Measurements from ENCODE around the gene MORN1. TPM values are rescaled to one million over a fixed set of nuclear protein-coding genes. Genes with fewer than 3 reads are reported as not detected.

The MORN1 gene
- total and polyA plus RNA-seq, 9 donors = 4.3 to 9.3 (median 7.5) TPM

DNA sequence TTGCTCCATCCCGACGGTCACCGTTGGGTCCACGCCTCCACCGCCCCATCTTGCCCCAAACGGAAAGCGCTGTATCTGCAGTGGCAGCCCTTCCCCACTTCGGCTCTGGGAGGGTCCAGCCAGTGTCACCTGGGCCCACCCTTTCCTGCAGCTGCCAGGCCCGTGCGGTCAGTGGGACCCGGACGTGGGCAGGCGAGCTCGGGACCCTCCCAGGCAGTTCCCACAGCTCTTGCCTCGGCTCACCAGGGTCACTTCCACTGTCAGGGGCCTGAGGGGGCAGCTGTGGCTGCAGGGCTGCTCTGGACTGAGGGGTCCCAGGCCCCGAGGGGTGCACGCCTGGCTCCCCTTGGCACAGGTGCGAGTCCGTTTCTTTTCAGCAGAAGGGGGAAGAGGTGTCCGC is 82.5 kb downstream of the MORN1 start:
- H3K4me1 ChIP-seq (ENCODE audit: control insufficient read depth, insufficient read depth, low read length) = peaks cover 71% of the 10 kb centered on the region
- peaks cover 59% of the 10 kb centered on the region for H3K36me3 ChIP-seq (ENCODE audit: control insufficient read depth, insufficient read depth, low read length)
- no peak overlapping the region for H3K27ac ChIP-seq (ENCODE audit: low read length)
- no peak for DNase-seq
- H3K4me3 ChIP-seq (ENCODE audit: low read length) = no peak overlapping the region
- H3K27me3 ChIP-seq (ENCODE audit: control insufficient read depth, insufficient read depth, low read length) = no peaks in the 10 kb centered on the region
- no peaks in the 10 kb centered on the region for H3K9me3 ChIP-seq (replicated peaks; ENCODE audit: control insufficient read depth, low read depth, low read length)
- 84% methylated on average over 19 of the region's 20 CpGs for WGBS (ENCODE audit: insufficient coverage)

DNA sequence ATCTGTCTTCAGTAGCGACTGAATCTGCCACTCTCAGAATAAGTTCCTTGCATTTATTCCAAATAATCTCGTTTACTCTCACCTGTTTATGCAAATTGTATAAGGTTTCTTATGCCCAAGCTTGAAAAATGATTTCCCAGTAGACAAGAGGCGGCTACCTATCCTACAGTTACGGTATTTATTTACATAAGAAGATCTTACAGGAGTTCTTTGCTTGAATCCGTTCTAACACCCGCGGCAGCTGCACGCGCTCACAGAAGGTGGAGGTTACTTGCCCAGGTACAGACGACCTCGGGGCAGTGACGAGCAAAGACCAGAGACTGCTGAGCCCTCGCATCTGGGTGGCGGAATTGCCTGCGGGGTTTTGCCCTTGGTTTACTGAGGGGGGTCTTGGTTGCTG is 83.4 kb downstream of the MORN1 start:
- H3K4me1 ChIP-seq (ENCODE audit: control insufficient read depth, insufficient read depth, low read length) = peaks cover 62% of the 10 kb centered on the region
- H3K4me3 ChIP-seq (ENCODE audit: low read length) = no peak overlapping the region
- DNase-seq = no peak
- H3K36me3 ChIP-seq (ENCODE audit: control insufficient read depth, insufficient read depth, low read length) = peaks cover 68% of the 10 kb centered on the region
- 88% methylated on average over 8 of the region's 15 CpGs for WGBS (ENCODE audit: insufficient coverage)
- no peaks in the 10 kb centered on the region for H3K9me3 ChIP-seq (replicated peaks; ENCODE audit: control insufficient read depth, low read depth, low read length)
- H3K27me3 ChIP-seq (ENCODE audit: control insufficient read depth, insufficient read depth, low read length) = no peaks in the 10 kb centered on the region
- no peak overlapping the region for H3K27ac ChIP-seq (ENCODE audit: low read length)

DNA sequence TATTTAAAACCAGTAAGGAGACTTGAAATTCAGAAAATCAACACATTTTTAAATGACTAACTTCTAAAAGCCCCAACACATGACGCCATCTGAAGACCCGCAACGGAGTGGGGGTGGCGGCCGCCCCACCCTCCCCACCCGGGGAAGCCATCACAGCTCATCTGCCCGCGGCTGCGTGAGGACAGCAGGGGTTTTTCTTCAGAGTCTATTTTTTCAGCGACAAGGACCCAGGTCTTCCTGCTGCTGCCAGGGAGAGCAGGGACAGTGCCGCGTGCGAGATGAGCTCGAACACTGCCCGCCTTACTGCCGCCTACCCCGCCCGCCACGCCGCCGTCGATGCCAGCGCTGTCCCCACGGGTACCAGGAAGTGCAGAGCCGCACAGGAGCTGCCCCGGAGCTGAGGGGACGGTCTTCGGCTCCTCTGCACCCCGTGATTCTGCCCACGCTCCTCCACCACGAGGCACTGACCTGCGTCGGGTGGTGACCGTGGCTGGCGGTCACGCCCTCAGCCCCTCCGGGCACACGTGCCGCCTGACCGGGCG is 84.2 kb downstream of the MORN1 start:
- H3K9me3 ChIP-seq (replicated peaks; ENCODE audit: control insufficient read depth, low read depth, low read length) = no peaks in the 10 kb centered on the region
- H3K36me3 ChIP-seq (ENCODE audit: control insufficient read depth, insufficient read depth, low read length) = peaks cover 68% of the 10 kb centered on the region
- WGBS (ENCODE audit: insufficient coverage) = 93% methylated on average over 40 of the region's 41 CpGs
- H3K4me1 ChIP-seq (ENCODE audit: control insufficient read depth, insufficient read depth, low read length) = peaks cover 60% of the 10 kb centered on the region
- no peak overlapping the region for H3K27ac ChIP-seq (ENCODE audit: low read length)
- no peak for DNase-seq
- H3K27me3 ChIP-seq (ENCODE audit: control insufficient read depth, insufficient read depth, low read length) = no peaks in the 10 kb centered on the region
- H3K4me3 ChIP-seq (ENCODE audit: low read length) = no peak overlapping the region

DNA sequence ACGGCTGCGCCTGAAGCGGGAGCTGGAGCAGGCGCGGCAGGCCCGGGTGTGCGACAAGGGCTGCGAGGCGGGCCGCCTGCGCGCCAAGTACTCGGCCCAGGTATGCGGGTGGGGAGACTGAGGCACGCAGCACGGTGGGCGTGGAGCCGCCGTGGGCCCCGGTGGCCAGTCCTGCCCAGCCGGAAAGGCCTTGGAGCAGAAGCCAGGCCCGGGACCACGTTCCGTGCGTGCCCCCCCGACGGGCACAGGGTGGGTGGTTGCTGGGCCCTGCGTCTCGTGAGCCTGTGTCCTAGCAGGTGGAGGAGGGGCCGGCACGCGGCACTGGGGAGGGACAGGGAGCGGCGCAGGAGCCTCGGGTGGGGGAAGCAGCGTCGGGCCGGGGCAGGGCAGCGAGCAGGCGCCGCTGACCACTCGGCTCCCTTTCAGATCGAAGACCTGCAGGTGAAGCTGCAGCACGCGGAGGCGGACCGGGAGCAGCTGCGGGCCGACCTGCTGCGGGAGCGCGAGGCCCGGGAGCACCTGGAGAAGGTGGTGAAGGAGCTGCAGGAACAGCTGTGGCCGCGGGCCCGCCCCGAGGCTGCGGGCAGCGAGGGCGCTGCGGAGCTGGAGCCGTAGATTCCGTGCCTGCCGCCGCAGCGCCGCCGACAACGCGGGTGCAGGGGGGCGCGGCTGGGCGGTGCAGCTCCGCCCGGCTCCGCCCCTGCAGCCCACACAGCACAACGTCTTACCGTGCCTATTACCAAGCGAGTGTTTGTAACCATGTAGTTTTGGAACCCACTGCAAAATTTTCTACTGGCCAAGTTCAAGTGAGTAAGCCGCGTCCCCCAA is 85.0 kb downstream of the MORN1 start:
- Histone ChIP-seq H3K27ac (ENCODE audit: low read length) (peak overlapping the region; percentile 72), H3K4me1 (ENCODE audit: control insufficient read depth, insufficient read depth, low read length) (peaks cover 60% of the 10 kb centered on the region), H3K27me3 (ENCODE audit: control insufficient read depth, insufficient read depth, low read length) (no peaks in the 10 kb centered on the region), H3K9me3 (replicated peaks; ENCODE audit: control insufficient read depth, low read depth, low read length) (no peaks in the 10 kb centered on the region), H3K4me3 (ENCODE audit: low read length) (no peak overlapping the region), H3K36me3 (ENCODE audit: control insufficient read depth, insufficient read depth, low read length) (peaks cover 71% of the 10 kb centered on the region)
- DNase-seq = no peak
- 66% methylated on average over 75 of the region's 81 CpGs for WGBS (ENCODE audit: insufficient coverage)

DNA sequence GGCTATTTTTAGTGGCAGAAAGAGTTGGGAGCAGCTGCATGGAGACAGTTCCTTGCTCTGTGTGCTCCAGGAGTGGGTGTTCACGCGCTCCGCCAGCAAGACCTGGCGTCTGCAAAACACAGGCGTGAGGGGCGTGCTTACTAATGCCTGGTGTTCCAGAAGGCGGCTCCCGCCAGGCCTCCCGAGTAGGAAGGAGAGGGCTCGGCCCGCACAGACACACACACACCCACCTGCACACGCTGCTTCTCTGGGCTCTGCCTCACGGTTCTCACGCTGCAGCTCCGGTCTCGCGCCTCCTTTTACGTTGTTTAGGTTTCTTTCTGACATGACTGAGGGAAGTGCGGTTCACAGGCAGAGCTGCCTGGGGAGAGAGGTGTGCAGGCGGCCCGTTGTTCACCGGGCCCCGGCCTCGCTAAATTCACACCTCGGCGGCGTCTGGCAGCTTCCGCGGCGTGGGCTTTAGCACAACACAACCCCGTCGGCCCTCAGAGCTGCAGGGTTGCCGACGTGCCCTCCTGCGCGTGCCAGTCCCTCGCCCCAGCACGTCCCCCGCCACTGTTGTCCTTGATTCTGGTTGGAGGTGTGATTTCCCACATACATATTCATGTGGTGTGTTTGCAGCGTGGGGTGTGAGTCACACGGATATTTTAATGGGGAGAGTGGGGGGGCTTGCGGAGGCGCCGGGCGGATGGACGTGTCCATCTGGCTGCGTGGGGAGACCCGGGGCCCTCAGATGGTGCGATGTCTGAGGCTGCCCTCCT is 86.3 kb downstream of the MORN1 start:
- H3K27ac ChIP-seq (ENCODE audit: low read length) = peak overlapping the region; percentile 72
- WGBS (ENCODE audit: insufficient coverage) = 55% methylated on average over 23 of the region's 49 CpGs
- H3K9me3 ChIP-seq (replicated peaks; ENCODE audit: control insufficient read depth, low read depth, low read length) = no peaks in the 10 kb centered on the region
- no peaks in the 10 kb centered on the region for H3K27me3 ChIP-seq (ENCODE audit: control insufficient read depth, insufficient read depth, low read length)
- DNase-seq = peak; percentile 89
- H3K36me3 ChIP-seq (ENCODE audit: control insufficient read depth, insufficient read depth, low read length) = peaks cover 63% of the 10 kb centered on the region
- H3K4me1 ChIP-seq (ENCODE audit: control insufficient read depth, insufficient read depth, low read length) = peaks cover 60% of the 10 kb centered on the region
- H3K4me3 ChIP-seq (ENCODE audit: low read length) = no peak overlapping the region

DNA sequence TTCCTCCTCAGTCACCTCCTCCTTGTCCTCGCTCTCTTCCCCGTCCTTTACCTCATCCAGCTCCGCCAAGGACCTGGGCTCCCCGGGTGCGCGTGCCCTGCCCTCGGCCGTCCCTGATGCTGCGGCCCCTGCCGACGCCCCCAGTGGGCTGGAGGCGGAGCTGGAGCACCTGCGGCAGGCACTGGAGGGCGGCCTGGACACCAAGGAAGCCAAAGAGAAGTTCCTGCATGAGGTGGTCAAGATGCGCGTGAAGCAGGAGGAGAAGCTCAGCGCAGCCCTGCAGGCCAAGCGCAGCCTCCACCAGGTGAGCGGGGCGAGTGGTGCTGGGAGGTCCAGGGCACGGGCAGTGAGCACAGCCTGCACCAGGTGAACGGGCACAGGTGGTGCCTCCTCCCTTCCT is 87.1 kb downstream of the MORN1 start:
- Histone ChIP-seq H3K9me3 (replicated peaks; ENCODE audit: control insufficient read depth, low read depth, low read length) (no peaks in the 10 kb centered on the region), H3K36me3 (ENCODE audit: control insufficient read depth, insufficient read depth, low read length) (peaks cover 62% of the 10 kb centered on the region), H3K27me3 (ENCODE audit: control insufficient read depth, insufficient read depth, low read length) (no peaks in the 10 kb centered on the region), H3K4me3 (ENCODE audit: low read length) (no peak overlapping the region), H3K4me1 (ENCODE audit: control insufficient read depth, insufficient read depth, low read length) (peaks cover 66% of the 10 kb centered on the region), H3K27ac (ENCODE audit: low read length) (peak overlapping the region; percentile 69)
- no peak for DNase-seq
- 82% methylated on average over 22 of the region's 22 CpGs for WGBS (ENCODE audit: insufficient coverage)

DNA sequence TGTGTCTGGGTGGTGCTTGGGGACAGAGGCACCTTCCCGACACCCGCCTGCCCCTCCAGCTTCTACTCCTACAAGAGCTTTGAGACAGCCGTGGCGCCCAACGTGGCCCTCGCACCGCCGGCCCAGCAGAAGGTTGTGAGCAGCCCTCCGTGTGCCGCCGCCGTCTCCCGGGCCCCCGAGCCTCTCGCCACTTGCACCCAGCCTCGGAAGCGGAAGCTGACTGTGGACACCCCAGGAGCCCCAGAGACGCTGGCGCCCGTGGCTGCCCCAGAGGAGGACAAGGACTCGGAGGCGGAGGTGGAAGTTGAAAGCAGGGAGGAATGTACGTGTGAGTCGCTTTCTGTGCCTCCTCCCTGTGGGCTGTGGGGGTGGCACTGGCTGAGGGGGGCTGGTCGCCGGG is 87.6 kb downstream of the MORN1 start:
- WGBS (ENCODE audit: insufficient coverage) = 93% methylated on average over 17 of the region's 26 CpGs
- Histone ChIP-seq H3K27me3 (ENCODE audit: control insufficient read depth, insufficient read depth, low read length) (no peaks in the 10 kb centered on the region), H3K9me3 (replicated peaks; ENCODE audit: control insufficient read depth, low read depth, low read length) (no peaks in the 10 kb centered on the region), H3K4me3 (ENCODE audit: low read length) (no peak overlapping the region), H3K4me1 (ENCODE audit: control insufficient read depth, insufficient read depth, low read length) (peaks cover 71% of the 10 kb centered on the region), H3K27ac (ENCODE audit: low read length) (no peak overlapping the region), H3K36me3 (ENCODE audit: control insufficient read depth, insufficient read depth, low read length) (peaks cover 57% of the 10 kb centered on the region)
- DNase-seq = no peak

DNA sequence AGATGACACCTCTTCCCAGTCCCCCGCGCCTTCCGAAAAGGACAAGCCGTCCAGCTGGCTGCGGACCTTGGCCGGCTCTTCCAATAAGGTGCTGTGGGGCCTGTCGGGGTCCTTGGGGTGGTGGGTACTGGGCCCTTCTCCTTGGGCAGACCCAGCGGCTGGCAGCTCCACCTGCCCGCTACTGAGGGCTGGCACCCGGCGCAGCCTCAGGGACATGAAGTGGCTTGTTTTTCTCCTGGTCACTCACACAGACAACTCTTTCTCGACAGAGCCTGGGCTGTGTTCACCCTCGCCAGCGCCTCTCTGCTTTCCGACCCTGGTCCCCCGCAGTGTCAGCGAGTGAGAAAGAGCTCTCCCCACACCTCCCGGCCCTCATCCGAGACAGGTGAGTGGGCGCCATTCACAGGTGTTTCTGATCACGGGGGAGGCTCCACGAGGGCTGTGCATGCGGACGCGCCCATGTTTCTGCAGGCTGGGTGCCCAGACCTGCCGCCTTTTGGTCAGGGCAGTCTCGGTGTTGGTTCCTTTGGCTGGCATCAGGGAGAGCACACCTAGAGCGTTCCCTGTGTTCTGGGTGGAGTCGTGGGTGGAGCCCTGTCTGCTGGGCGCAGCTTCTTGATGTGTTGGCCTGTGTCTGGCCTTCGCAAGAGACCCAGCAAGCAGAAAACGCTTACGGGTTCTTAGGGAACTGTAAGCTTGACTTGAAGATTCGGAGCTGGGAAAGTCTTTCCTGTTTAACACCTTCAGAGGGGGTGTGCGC is 88.2 kb downstream of the MORN1 start:
- 80% methylated on average over 27 of the region's 35 CpGs for WGBS (ENCODE audit: insufficient coverage)
- peaks cover 52% of the 10 kb centered on the region for H3K36me3 ChIP-seq (ENCODE audit: control insufficient read depth, insufficient read depth, low read length)

DNA sequence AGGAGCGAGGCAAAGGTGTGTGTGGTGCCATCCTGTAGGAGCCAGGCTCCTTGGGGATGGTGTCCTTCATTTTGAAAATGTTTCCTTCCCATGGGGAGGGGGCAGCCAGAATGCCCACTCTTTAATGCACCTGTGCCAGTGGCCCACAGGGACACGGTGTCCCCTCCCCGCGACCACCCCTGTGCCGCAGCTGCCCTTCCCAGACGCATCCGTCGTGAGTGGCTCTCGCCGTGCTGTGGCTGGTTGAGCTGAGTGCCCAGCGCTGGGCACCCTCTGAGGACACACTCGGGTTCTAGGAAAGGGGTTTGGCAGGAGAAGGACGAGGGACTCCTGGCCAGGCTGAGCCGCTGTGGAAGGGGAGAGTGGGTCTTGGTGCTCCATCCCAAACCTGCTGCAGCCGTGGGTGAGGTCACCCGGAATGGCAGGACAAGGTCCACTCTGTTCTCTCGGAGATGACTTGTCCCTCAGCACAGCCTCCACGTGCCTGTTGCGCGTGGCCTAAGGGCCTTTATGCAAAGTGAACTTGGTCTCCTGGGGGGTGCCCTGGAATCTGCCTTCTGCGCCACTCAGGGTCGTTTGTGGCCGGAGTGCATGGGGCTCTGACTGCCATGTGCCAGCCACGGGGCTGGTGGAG is 88.9 kb downstream of the MORN1 start:
- Histone ChIP-seq H3K4me1 (ENCODE audit: control insufficient read depth, insufficient read depth, low read length) (peaks cover 80% of the 10 kb centered on the region), H3K27ac (ENCODE audit: low read length) (no peak overlapping the region), H3K27me3 (ENCODE audit: control insufficient read depth, insufficient read depth, low read length) (no peaks in the 10 kb centered on the region), H3K4me3 (ENCODE audit: low read length) (no peak overlapping the region), H3K9me3 (replicated peaks; ENCODE audit: control insufficient read depth, low read depth, low read length) (no peaks in the 10 kb centered on the region), H3K36me3 (ENCODE audit: control insufficient read depth, insufficient read depth, low read length) (peaks cover 47% of the 10 kb centered on the region)
- no peak for DNase-seq
- WGBS (ENCODE audit: insufficient coverage) = 88% methylated on average over 23 of the region's 24 CpGs

More for the DNA sequence above, 88.2 kb downstream of the MORN1 start:
- Histone ChIP-seq H3K27me3 (ENCODE audit: control insufficient read depth, insufficient read depth, low read length) (no peaks in the 10 kb centered on the region), H3K27ac (ENCODE audit: low read length) (no peak overlapping the region), H3K9me3 (replicated peaks; ENCODE audit: control insufficient read depth, low read depth, low read length) (no peaks in the 10 kb centered on the region), H3K4me1 (ENCODE audit: control insufficient read depth, insufficient read depth, low read length) (peaks cover 77% of the 10 kb centered on the region), H3K4me3 (ENCODE audit: low read length) (no peak overlapping the region)
- no peak for DNase-seq
